ENCODE measurements around the gene NBAS.

- no peak for TF ChIP-seq CTCF (IDR thresholded peaks at IDR 0.05; ENCODE audit: extremely low read depth in 1 of 2, insufficient read depth in 1 of 2, low read depth in 1 of 2, low read length in 2 of 2)
- no peak for TF ChIP-seq EZH2 (IDR thresholded peaks at IDR 0.05; ENCODE audit: borderline replicate concordance, low read depth, low read length, severe bottlenecking)
Measured at GRCh38 chr2:15446961-15447360, 114.2 kb downstream of the NBAS start.

Measured in endothelial cell of umbilical vein (primary cell).